Myocyte (in vitro differentiated cells): ENCODE results near the gene MTHFS. TPM values are rescaled to one million over a fixed set of nuclear protein-coding genes. Genes with fewer than 3 reads are reported as not detected.
A peak's percentile ranks its signal among the peaks of the same experiment; 100 is the strongest.

ENCODE experiments used
- DNase-seq: peaks from one replicate; pipeline ENCODE4 v3.0.0-alpha.2; 2012; ENCODE audit warnings: low read depth
- total RNA-seq: library from RNA; depleted of rRNA; stranded (reverse); fragments of >200 nt; gene quantifications from 2 replicates; pipeline ENCODE4 v1.2.3, GENCODE V29; 2014

The MTHFS gene
- total RNA-seq, 1 donor from 2014 or later = 15.0 TPM

GRCh38 chr15:79820820-79821219 lies 76.0 kb downstream of the MTHFS start:
- DNase-seq = no peak

- no peak for DNase-seq
Observed at GRCh38 chr15:79820176-79820575, 76.6 kb downstream of the MTHFS start.

- no peak for DNase-seq
Observed at GRCh38 chr15:79816571-79816970, 80.2 kb downstream of the MTHFS start.

GRCh38 chr15:79815468-79815867 lies 81.3 kb downstream of the MTHFS start:
- peak; percentile 27 for DNase-seq

GRCh38 chr15:79812541-79812940 lies 84.3 kb downstream of the MTHFS start:
- no peak for DNase-seq

GRCh38 chr15:79811406-79812405 lies 85.1 kb downstream of the MTHFS start:
- DNase-seq = peak; percentile 76

GRCh38 chr15:79804838-79805237 lies 92.0 kb downstream of the MTHFS start:
- no peak for DNase-seq

- no peak for DNase-seq
Observed at GRCh38 chr15:79798311-79798710, 98.5 kb downstream of the MTHFS start.

Other genes starting within 250 kb of the MTHFS start
- gene BCL2A1, start 74.2 kb upstream of the MTHFS start, total RNA-seq = not detected in 2 replicates
- gene ZFAND6, start 162.7 kb upstream of the MTHFS start, total RNA-seq = 264 and 353 TPM in 2 replicates